ENCODE results near the gene HS1BP3.

HS1BP3 gene

DNA sequence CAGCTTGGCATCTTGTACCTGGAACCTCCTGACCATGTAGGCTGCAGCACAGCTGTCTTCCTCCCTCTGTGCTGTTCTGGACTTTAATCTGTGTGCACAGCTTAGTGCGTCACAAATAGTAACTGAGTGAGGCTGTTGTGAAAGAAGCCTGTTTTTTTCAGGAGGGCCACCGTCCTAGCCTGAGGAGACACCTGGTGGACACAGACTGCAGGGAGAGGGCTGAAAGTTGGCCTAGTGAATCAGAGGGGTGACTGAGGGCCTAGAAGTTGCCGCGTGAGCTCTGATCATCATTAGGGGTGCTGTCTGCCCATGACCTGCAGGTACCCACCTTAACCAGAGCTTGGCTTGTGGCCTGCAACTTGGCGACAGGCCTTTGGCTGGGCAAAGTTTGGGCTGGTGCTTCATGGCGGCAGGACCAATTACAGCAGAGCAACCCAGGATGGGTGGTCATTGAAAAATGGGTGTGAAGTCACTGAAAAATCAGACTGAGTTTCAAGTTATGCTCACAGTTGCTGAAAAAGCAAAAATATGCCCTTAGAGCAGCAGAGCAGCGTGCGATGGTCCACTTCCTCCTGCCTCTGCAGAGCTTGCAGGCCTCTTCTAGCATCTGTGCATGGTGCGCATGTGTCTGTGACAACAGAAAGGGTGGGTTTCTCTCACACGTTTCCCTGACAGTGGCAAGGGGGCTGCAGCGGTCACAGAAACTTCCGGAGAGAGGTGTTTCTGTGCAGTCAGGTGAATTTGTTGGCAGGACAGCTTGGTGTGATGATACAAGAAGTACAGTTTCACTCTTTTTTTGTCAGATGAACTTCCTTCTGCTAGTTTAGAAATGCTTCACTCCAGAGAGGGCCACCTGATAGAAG lies 25.7 kb upstream of the HS1BP3 start:
- H3K4me3 ChIP-seq (ENCODE audit: low read depth, low read length) = no peak overlapping the region
- DNase-seq (ENCODE audit: low read depth) = no peak

DNA sequence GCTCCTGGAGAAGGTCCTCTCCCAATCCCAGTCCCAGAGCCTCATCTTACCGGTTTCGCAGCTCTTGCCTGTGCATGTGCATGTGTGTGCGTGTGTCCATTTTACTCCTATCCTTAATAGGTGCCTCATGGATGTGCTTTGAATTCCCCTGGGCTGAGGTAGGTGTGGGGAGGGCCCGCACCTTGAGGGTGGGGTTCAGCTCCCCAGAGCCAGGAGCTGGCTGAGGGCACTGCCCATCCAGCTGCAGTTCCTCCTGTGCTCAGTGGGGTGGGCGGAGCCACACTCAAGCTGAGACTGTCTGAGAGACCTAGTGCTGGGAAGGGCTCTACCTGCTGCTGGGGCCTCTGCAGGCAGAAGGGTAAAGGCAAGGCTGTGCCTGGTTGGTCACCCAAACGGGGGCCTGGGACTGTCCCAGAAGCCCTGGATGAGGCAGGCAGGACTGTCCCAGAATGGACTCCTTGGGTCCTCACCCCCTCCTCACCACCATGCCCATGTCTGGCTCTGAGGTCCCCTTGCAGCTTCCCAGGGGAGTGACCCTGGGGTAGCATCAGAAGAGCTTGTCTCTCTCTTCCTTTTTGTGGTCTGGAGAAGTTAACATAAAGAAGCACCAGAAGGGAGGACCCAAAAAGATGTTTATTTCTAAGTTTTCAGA lies 24.9 kb upstream of the HS1BP3 start:
- no peak overlapping the region for H3K4me3 ChIP-seq (ENCODE audit: low read depth, low read length)
- no peak for DNase-seq (ENCODE audit: low read depth)

DNA sequence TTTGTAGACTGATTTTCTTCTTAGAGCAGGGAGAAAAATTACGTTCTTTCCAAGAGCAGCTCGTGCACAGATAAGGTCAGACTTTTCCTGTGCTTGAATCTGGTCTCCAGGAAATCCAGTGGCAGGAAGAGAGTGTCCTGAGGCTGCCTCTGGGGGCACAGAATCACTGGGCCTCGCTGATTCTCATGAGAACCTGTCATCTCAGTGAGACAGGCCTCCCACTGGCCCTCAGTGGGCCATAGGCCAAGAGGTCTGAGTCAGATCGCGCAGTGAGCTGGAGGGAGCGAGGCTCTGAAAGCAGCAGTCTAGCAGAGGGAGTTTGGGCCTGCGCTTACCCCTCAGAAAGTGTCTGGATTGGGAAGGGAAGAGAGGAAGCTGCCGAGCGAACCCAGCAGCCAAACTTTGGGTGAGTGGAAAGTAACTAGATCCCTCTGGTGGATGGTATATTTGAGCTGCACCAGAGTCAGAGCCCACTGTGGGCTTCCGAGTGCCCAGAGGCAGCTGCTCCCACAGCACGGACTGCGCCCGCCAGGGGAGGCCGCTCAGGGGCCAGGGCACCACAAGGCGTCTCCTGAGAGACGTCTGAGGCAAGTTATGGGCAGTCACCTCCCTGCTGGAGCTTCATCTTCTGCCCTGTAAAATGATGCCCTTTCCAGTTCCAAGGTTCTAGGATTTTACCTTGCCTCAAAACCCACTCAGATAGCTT lies 24.2 kb upstream of the HS1BP3 start:
- peak; percentile 47 for DNase-seq (ENCODE audit: low read depth)
- H3K4me3 ChIP-seq (ENCODE audit: low read depth, low read length) = no peak overlapping the region

DNA sequence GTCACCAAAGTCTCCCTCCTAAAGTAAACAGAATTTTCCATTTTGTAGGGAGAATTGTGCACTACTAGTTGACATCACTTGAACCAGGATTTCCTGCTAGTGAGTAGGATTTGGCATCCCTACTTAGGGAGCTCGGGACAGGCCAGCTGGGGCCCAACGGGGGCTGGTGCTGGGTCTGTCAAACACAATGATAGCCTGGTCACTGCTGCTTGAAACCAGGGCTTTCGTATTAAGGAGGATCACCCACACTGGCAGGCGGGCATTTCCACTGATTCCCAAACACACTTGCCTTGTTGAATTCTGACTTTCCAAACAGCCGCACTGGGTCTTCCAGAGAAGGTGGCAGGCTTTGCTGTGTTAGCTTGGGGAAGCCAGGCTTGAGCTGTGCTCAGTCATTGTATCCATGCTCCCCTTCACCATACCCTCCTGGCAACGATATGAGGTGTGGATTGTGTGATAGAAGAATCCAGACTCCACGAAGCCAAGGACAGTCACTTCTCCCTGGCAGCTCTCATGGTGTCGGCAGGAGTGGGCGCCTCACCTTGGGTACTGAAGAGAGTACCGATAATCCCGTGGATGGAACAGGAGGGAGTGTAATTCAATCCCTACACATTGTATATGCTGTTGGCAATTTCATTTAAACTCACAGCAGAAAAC lies 23.5 kb upstream of the HS1BP3 start:
- no peak for DNase-seq (ENCODE audit: low read depth)
- no peak overlapping the region for H3K4me3 ChIP-seq (ENCODE audit: low read depth, low read length)

DNA sequence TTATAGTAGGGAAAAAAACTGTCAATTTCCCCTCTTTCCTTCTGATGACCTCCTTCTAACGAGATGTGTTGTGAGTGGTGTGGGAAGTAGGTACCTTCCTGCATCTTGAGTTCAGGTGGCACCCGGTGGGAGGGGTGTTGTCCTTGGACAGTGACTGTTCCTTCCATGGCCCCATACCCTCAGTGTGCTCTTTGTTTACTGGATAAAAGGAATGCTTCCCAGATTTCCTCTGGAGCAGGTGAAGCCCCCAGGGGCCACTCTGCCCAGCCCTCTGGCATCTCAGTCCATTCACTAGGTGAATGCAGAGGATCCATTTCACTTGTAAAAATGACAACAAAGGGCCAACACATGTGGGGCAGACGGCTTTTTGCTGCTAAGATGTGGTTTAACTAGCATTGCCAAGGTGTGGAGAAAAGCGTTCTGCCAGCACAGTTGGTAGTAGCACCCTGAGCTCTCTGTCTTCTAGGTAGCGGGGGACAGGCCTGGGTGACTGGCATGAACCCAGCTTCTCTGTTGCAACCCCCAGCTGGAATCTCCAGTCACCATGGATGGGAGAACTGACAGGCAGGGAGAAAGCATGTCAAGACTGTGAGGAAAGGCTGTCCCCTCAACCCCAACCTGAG lies 22.9 kb upstream of the HS1BP3 start:
- H3K4me3 ChIP-seq (ENCODE audit: low read depth, low read length) = no peak overlapping the region
- no peak for DNase-seq (ENCODE audit: low read depth)

DNA sequence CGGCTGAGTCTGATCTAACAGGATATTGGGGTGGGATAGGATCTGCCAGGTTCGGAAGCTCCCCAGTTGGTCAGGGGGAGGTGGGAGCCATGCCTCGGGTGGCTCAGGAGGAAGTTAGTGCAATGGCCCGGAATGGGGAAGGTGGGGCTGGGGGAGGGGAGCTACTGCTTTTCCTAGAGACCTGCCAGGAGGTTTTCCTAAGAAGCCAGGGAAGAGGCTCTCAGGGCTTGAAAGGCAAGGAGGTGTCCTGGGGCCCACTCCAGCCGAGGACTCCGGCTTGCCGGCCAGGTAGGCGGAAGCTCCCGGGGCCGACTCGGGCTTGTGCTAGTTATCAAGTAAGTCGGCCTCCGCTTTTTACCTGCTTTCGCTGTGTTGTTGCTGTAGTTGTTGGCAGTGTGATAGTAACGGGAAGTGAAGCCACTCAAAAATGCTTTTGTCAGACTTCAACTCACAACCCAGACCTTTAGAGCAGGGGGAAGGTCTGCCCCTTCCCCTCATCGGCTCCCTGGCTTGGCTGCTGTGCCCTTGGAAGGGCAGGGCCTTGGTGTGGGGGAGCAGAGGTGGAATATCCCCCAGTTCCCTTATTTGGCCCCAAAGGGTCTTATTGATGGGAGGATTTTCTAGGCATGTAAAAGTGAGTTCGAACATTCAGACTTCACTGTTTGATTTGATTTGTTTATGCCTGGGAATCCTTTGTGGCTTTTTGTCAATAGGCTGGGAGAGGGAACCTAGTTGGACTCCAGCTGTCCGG lies 21.5 kb upstream of the HS1BP3 start:
- no peak for DNase-seq (ENCODE audit: low read depth)
- H3K4me3 ChIP-seq (ENCODE audit: low read depth, low read length) = no peak overlapping the region

DNA sequence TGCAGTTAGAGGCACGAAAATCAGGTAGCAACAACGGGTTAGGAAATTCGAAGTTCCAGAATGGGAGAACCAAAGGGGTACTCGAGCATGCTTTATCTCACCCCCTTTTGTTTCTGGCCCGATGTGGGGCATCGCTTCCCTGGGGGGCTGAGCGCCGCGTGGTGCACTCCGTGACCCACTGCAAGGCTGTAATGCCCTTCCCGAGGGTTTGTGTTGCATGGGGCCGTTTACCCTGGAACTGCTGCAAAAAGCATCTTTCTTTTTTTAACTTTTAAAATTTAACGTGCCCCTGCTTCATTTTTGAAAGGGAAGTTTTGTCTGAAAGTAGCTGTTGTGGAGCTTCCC lies 20.8 kb upstream of the HS1BP3 start:
- DNase-seq (ENCODE audit: low read depth) = no peak
- no peak overlapping the region for H3K4me3 ChIP-seq (ENCODE audit: low read depth, low read length)

DNA sequence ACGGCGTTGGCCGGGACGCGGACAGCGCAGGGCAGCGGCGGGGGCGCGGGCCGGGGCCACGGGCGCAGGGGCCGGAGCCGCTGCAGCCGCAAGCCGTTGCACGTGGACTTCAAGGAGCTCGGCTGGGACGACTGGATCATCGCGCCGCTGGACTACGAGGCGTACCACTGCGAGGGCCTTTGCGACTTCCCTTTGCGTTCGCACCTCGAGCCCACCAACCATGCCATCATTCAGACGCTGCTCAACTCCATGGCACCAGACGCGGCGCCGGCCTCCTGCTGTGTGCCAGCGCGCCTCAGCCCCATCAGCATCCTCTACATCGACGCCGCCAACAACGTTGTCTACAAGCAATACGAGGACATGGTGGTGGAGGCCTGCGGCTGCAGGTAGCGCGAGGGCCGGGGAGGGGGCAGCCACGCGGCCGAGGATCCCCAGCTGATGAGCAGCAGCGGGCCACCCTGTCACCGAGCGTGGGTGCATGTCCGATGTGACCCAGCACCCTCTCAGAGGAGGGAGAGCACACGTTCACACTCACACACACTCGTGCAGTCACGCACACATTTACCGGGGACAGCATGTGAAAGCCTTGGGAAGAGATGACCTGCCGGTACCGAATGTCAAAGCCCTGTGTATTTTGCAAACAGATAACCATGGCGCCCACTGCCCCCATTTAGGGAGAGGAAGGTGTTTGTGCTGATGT lies 20.3 kb upstream of the HS1BP3 start:
- no peak overlapping the region for H3K4me3 ChIP-seq (ENCODE audit: low read depth, low read length)
- DNase-seq (ENCODE audit: low read depth) = no peak

DNA sequence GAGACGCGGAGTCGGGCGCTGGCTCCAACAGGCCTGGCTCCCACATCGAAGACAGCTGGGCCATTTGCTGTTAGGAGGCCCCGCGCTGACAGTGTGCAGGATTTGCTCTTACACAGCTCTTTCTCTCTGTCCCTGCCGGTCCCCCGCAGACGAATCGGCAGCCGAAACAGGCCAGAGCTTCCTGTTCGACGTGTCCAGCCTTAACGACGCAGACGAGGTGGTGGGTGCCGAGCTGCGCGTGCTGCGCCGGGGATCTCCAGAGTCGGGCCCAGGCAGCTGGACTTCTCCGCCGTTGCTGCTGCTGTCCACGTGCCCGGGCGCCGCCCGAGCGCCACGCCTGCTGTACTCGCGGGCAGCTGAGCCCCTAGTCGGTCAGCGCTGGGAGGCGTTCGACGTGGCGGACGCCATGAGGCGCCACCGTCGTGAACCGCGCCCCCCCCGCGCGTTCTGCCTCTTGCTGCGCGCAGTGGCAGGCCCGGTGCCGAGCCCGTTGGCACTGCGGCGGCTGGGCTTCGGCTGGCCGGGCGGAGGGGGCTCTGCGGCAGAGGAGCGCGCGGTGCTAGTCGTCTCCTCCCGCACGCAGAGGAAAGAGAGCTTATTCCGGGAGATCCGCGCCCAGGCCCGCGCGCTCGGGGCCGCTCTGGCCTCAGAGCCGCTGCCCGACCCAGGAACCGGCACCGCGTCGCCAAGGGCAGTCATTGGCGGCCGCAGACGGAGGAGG lies 19.6 kb upstream of the HS1BP3 start:
- no peak overlapping the region for H3K4me3 ChIP-seq (ENCODE audit: low read depth, low read length)
- no peak for DNase-seq (ENCODE audit: low read depth)

DNA sequence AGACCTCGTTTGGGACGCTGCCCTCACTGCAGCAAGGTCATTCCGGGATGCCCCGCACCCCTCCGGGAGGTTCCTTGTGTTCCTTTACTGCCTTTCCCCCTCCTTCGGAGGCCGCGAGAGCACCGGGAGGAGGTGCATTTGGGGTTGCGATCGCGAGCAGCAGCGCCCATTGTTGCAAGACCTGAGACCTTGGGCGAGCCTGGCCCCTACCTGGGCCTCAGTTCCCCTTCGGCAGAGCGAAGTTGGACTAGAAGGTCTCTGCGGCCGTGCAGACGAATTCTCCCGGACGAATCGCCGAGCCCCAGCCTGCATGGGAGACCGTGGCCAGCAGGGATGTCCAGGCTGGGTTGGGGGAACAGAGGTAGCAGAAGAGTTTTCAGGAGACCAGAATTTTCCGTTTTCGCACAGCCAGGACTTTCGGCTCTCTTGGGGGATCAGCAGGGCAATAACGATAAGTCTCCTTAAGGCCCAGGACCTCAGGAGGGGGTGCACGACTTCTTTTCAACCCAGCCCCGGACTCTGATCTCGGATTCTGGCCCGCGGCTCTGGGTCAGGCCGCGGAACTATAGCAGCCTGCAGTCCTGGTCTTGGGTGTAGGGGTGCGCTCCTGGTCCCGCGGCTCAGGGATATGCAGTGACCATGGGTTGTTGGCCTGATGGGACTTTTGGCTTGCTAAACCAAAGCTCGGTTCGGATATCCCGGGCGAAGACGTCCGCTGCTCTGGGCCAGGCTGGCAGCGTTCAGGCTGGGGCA lies 18.8 kb upstream of the HS1BP3 start:
- DNase-seq (ENCODE audit: low read depth) = no peak

DNA sequence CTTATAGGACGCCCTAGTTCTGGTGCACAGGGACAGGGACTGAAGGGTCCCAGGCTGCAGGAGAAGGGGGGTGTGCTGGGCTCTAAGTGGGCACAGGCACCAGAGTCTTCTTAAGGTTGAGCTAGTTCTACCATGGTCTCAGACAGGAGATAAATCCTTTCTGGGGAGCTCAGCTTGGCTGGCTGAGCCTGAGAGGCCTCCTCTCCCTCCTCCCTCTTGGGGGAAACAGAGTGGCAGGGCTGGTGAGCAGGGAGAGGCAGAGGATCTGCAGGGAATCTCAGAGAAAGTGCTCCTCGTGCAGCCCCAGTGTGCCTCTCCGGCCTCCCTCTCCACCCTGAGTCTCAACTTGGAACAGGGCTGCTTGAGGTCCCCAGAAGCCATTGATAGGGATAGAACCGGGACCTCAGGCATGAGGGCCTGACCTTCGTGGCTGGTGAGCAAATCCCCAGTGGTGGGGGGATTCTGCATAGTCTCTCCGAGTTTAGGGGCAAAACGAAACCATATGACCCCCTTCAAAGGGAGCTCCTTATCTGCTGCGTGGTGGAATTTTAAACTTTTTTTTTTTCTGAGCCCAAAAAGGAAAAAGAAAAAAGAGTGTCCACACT lies 18.1 kb upstream of the HS1BP3 start:
- no peak for DNase-seq (ENCODE audit: low read depth)
- no peak overlapping the region for H3K4me3 ChIP-seq (ENCODE audit: low read depth, low read length)

More for the DNA sequence above, 18.8 kb upstream of the HS1BP3 start:
- H3K4me3 ChIP-seq (ENCODE audit: low read depth, low read length) = no peak overlapping the region

DNA sequence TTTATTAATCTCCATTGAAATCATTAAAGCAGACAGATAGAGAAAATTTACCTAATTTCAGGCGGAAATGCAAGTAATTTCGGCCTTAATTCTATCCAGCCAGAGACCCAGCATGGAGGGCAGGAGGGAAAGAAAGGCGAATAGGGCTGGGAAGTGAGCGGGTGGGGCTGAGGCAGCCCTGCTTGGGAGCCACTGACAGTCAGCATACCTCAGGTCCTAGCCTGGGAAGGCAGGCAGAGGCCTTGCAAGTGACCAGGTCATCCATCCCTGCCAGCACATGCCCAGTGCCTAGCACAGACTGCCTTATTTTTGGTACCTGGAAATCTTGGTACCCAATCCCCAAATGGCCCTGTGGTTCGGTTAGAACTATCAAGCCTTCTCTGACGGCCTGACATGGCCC lies 17.6 kb upstream of the HS1BP3 start:
- H3K4me3 ChIP-seq (ENCODE audit: low read depth, low read length) = no peak overlapping the region
- no peak for DNase-seq (ENCODE audit: low read depth)

DNA sequence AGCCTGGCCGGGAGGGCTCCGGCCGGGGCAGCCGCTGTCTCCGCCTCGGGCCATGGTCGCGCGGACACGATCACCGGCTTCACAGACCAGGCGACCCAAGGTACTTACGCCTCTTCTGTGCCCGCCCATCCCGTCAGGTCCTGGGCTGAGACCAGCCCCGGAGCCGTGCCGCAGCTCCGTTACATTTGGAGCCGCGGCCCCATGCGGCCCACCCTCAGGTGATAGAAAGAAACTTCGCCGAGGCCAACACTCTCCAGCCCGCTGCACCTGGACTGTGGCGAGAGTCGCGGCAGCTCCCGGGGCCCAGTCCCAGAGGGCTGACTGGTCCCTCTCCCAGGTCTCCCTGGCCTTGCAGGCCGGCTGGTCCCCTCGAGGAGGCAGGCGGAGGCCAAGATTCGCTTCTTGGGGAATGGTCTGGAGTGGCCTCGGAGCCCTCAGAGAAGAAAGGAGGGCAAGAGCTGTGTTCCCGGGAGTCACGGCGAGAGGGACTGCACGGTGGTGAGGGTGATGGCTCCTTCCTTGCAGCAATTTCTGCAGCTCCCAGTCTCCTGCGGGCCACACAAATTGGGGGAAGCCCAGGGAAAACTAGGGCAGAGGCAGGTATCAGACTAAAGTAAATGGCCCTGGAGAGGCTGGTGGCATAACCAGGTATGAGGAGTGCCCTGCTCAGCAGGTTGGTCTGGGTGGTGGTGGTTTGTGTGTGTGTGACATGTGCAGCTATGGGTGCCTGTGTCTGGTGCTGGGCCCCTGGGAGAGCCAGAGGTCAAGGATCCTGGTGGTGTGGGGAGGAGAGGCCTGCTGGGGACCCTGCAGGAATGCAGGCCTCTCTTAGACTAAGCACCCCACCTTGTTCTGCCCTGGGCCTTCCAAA lies 16.9 kb upstream of the HS1BP3 start:
- DNase-seq (ENCODE audit: low read depth) = no peak
- H3K4me3 ChIP-seq (ENCODE audit: low read depth, low read length) = peak overlapping the region; percentile 38

DNA sequence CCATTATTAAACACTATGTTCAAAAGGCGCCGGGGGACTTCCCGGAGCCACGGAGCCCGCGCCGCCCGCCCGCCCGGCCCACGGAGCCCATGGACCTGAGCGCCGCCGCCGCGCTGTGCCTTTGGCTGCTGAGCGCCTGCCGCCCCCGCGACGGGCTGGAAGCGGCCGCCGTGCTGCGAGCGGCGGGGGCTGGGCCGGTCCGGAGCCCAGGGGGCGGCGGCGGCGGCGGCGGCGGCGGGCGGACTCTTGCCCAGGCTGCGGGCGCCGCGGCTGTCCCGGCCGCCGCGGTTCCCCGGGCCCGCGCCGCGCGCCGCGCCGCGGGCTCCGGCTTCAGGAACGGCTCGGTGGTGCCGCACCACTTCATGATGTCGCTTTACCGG lies 16.2 kb upstream of the HS1BP3 start:
- H3K4me3 ChIP-seq (ENCODE audit: low read depth, low read length) = peak overlapping the region; percentile 42
- no peak for DNase-seq (ENCODE audit: low read depth)

DNA sequence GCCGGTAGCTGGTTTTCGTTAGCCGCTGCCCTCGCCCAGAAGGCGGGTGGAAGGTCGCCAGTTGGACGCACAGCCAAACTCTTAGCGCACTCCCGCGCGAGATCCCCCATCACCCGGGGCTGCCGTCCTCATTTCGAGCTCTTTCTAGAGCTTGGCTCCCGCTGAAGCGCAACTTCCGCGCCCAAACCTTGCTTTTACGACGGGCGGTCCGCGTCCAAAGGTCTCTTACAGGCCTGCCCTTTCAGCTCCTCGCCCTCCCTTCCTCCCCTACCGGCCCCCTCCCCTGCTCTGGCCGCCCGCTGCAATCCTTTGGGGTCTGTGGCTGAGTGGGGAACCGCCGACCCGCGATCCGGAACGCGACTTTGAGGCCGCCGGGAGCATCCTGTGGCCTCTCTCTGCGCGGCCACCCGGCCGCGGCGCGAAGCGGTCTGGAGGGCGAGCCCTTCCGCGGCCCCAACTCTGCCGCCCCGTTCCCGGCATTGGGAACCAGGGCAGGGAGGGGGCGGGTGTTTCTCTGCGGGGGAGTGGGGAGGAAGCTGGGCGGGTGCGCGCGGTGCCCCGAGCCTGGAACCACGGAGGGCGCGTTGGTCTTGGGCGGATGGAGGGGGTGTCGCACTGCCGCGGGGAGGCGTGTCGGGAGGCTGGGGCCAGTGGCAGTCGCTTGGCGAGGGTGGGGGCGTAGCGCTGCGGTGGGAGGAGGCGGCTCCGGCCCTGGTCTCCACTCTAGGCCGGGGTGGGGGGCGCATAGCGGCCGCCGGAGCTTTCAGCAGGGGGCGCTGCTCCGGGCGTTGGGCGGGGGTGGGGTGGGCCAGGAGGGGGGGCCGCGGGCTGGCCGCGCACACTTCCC lies 15.6 kb upstream of the HS1BP3 start, which contains the start of gene GDF7:
GDF7 (plus strand) TSS at position 841 of the 847 bp plus-strand sequence. CDS start 96 bp downstream, outside the sequence.
- peak within 1 kb of the TSS; percentile 42 for H3K4me3 ChIP-seq (ENCODE audit: low read depth, low read length)
- no peak for DNase-seq (ENCODE audit: low read depth)

Measured in skeletal muscle cell (primary cell).